Small intestine (tissue), 7 donors: ENCODE data around the gene RCAN3. TPM values are rescaled to one million over a fixed set of nuclear protein-coding genes. Genes with fewer than 3 reads are reported as not detected.
A peak's percentile ranks its signal among the peaks of the same experiment; 100 is the strongest.

ENCODE experiments used
- DNase-seq, 2 donors: peaks; one replicate each; pipeline versions ENCODE4 v3.0.0 to v3.0.0-alpha.2; 2013
- FAIRE-seq: peaks from 2 replicates; lab custom pipeline; 2012; peaks lifted over from hg19 to GRCh38; lab: Jason Lieb, UNC
- H3K27ac ChIP-seq, 3 donors: one replicate each; pipeline ENCODE4 v1.5.1; 2013; ENCODE audit warnings: low read length in 2 of 3, mild to moderate bottlenecking in 2 of 3, control low read depth in 1 of 3, inconsistent platforms in 1 of 3, low read depth in 1 of 3, moderate library complexity in 1 of 3
- H3K27me3 ChIP-seq, 3 donors: one replicate each; pipeline ENCODE4 v1.6.1; 2013; ENCODE audit warnings: low read length in 3 of 3, inconsistent platforms in 1 of 3; ENCODE audit not compliant: control insufficient read depth in 3 of 3, insufficient read depth in 3 of 3
- H3K36me3 ChIP-seq, 3 donors: one replicate each; pipeline ENCODE4 v1.6.1; 2013; ENCODE audit warnings: low read length in 3 of 3, inconsistent platforms in 1 of 3, low read depth in 1 of 3, mild to moderate bottlenecking in 1 of 3, moderate library complexity in 1 of 3; ENCODE audit not compliant: control insufficient read depth in 3 of 3, insufficient read depth in 2 of 3
- H3K4me1 ChIP-seq, 3 donors: one replicate each; pipeline ENCODE4 v1.6.1; 2013; ENCODE audit warnings: low read length in 2 of 3, inconsistent platforms in 1 of 3, low read depth in 1 of 3, mild to moderate bottlenecking in 1 of 3, moderate library complexity in 1 of 3; ENCODE audit not compliant: control insufficient read depth in 3 of 3, insufficient read depth in 2 of 3
- H3K4me3 ChIP-seq, 3 donors: one replicate each; pipeline ENCODE4 v1.5.1; 2013; ENCODE audit warnings: low read length in 3 of 3, control low read depth in 1 of 3, inconsistent platforms in 1 of 3, low read depth in 1 of 3, mild to moderate bottlenecking in 1 of 3, moderate library complexity in 1 of 3
- H3K9me3 ChIP-seq, 2 donors: one replicate each; pipeline ENCODE4 v1.6.1; 2013; ENCODE audit warnings: low read depth in 1 of 2, low read length in 1 of 2; ENCODE audit not compliant: control insufficient read depth in 2 of 2, insufficient read depth in 1 of 2
- WGBS, 3 donors: extraction: QIAGEN DNeasy Blood & Tissue Kit; methylation state at CpG; one replicate each; pipeline ENCODE4 v1.1.7; 2013; 5-methylcytosine and 5-hydroxymethylcytosine counted together
- polyA plus RNA-seq, 4 donors: library from polyadenylated mRNA; stranded (reverse) in 3 of 4; unstranded in 1 of 4; fragments of 200-250 nt in 3 of 4; fragments of 120-200 nt in 1 of 4; gene quantifications; one replicate each; pipeline versions ENCODE4 v1.2.1 to v1.2.3, GENCODE V29; 2013
- donor health status: healthy with polysubstance abuse.
- donor health status: control.
- donor health status: control.
- donor health status: Bipolar disorder and iron deficiency.
- donor health status: healthy.

RCAN3 gene
- polyA plus RNA-seq, 4 donors = 1.9 to 8.3 (median 4.2) TPM

GRCh38 chr1:24570265-24571125, 67.9 kb downstream of the RCAN3 start:
- DNase-seq (no peak), FAIRE-seq (no peak)
- 74 to 79% (median 77%) methylated on average over 10 of the region's 10 CpGs for WGBS, 3 donors
- Histone ChIP-seq H3K27ac (no peak overlapping the region), H3K4me1 (peaks cover 0 to 33% (median 0%) of the 10 kb centered on the region in 3 donors), H3K9me3 (no peaks in the 10 kb centered on the region), H3K36me3 (peaks cover 0 to 13% (median 0%) of the 10 kb centered on the region in 3 donors), H3K4me3 (no peak overlapping the region), H3K27me3 (no peaks in the 10 kb centered on the region)

- FAIRE-seq = no peak
- H3K4me3 ChIP-seq = no peak overlapping the region
- H3K9me3 ChIP-seq = no peaks in the 10 kb centered on the region
- no peak for DNase-seq
- peaks cover 0 to 13% (median 0%) of the 10 kb centered on the region in 3 donors for H3K36me3 ChIP-seq
- WGBS, 3 donors = 66 to 69% (median 66%) methylated on average over 9 of the region's 9 CpGs
- H3K4me1 ChIP-seq = peaks cover 0 to 16% (median 0%) of the 10 kb centered on the region in 3 donors
- no peak overlapping the region for H3K27ac ChIP-seq
- H3K27me3 ChIP-seq = no peaks in the 10 kb centered on the region
Observed at GRCh38 chr1:24572301-24572700, 69.7 kb downstream of the RCAN3 start.

GRCh38 chr1:24575905-24576587, 73.4 kb downstream of the RCAN3 start:
- Histone ChIP-seq H3K27me3 (no peaks in the 10 kb centered on the region), H3K27ac (no peak overlapping the region), H3K9me3 (no peaks in the 10 kb centered on the region), H3K4me3 (no peak overlapping the region), H3K36me3 (peaks cover 0 to 20% (median 0%) of the 10 kb centered on the region in 3 donors), H3K4me1 (no peaks in the 10 kb centered on the region)
- WGBS, 3 donors = 62 to 69% (median 66%) methylated on average over 14 of the region's 14 CpGs
- FAIRE-seq (no peak), DNase-seq (no peak)

GRCh38 chr1:24578846-24579245, 76.2 kb downstream of the RCAN3 start:
- no peak overlapping the region for H3K27ac ChIP-seq
- DNase-seq = no peak
- peaks cover 0 to 7% (median 0%) of the 10 kb centered on the region in 3 donors for H3K36me3 ChIP-seq
- no peak for FAIRE-seq
- no peaks in the 10 kb centered on the region for H3K27me3 ChIP-seq
- H3K4me3 ChIP-seq = no peak overlapping the region
- WGBS, 3 donors = 83 to 96% (median 94%) methylated on average over 7 of the region's 7 CpGs
- H3K9me3 ChIP-seq = no peaks in the 10 kb centered on the region
- no peaks in the 10 kb centered on the region for H3K4me1 ChIP-seq

GRCh38 chr1:24580756-24581155, 78.1 kb downstream of the RCAN3 start:
- Histone ChIP-seq H3K27ac (no peak overlapping the region), H3K4me1 (no peaks in the 10 kb centered on the region), H3K36me3 (peaks cover 0 to 7% (median 0%) of the 10 kb centered on the region in 3 donors), H3K9me3 (no peaks in the 10 kb centered on the region), H3K4me3 (no peak overlapping the region), H3K27me3 (no peaks in the 10 kb centered on the region)
- WGBS, 3 donors = 46 to 68% (median 58%) methylated on average over 10 of the region's 10 CpGs
- FAIRE-seq = no peak
- DNase-seq = no peak

- WGBS, 3 donors = 49 to 59% (median 55%) methylated on average over 6 of the region's 6 CpGs
- no peaks in the 10 kb centered on the region for H3K27me3 ChIP-seq
- peaks cover 0 to 3% (median 0%) of the 10 kb centered on the region in 3 donors for H3K36me3 ChIP-seq
- DNase-seq = no peak
- no peaks in the 10 kb centered on the region for H3K9me3 ChIP-seq
- H3K4me3 ChIP-seq = no peak overlapping the region
- H3K4me1 ChIP-seq = no peaks in the 10 kb centered on the region
- H3K27ac ChIP-seq = no peak overlapping the region
- no peak for FAIRE-seq
Observed at GRCh38 chr1:24584171-24584647, 81.6 kb downstream of the RCAN3 start.

GRCh38 chr1:24586119-24586518, 83.5 kb downstream of the RCAN3 start:
- 84 to 92% (median 89%) methylated on average over 10 of the region's 10 CpGs for WGBS, 3 donors
- Histone ChIP-seq H3K36me3 (no peaks in the 10 kb centered on the region), H3K9me3 (no peaks in the 10 kb centered on the region), H3K27ac (no peak overlapping the region), H3K27me3 (no peaks in the 10 kb centered on the region), H3K4me3 (no peak overlapping the region), H3K4me1 (no peaks in the 10 kb centered on the region)
- DNase-seq (no peak), FAIRE-seq (no peak)

- Histone ChIP-seq H3K4me1 (no peaks in the 10 kb centered on the region), H3K27me3 (no peaks in the 10 kb centered on the region), H3K9me3 (no peaks in the 10 kb centered on the region), H3K4me3 (no peak overlapping the region), H3K36me3 (no peaks in the 10 kb centered on the region), H3K27ac (no peak overlapping the region)
- FAIRE-seq (no peak), DNase-seq (peak; percentile 73 to 74)
- 25 to 29% (median 25%) methylated on average over 9 of the region's 9 CpGs for WGBS, 3 donors
Observed at GRCh38 chr1:24586970-24587820, 84.6 kb downstream of the RCAN3 start.
